GM12891 (cell line): ENCODE measurements around the gene PLP2.

Experiments
- PAX5 ChIP-seq: IDR thresholded peaks from 2 replicates; pipeline ENCODE4 v1.6.1; 2011; ENCODE audit warnings: low read length, moderate library complexity, mild to moderate bottlenecking; ENCODE audit not compliant: insufficient read depth, severe bottlenecking
- POLR2A ChIP-seq: IDR thresholded peaks from 2 replicates; pipeline ENCODE4 v1.6.1; 2011; ENCODE audit warnings: low read depth, low read length, control low read depth

DNA sequence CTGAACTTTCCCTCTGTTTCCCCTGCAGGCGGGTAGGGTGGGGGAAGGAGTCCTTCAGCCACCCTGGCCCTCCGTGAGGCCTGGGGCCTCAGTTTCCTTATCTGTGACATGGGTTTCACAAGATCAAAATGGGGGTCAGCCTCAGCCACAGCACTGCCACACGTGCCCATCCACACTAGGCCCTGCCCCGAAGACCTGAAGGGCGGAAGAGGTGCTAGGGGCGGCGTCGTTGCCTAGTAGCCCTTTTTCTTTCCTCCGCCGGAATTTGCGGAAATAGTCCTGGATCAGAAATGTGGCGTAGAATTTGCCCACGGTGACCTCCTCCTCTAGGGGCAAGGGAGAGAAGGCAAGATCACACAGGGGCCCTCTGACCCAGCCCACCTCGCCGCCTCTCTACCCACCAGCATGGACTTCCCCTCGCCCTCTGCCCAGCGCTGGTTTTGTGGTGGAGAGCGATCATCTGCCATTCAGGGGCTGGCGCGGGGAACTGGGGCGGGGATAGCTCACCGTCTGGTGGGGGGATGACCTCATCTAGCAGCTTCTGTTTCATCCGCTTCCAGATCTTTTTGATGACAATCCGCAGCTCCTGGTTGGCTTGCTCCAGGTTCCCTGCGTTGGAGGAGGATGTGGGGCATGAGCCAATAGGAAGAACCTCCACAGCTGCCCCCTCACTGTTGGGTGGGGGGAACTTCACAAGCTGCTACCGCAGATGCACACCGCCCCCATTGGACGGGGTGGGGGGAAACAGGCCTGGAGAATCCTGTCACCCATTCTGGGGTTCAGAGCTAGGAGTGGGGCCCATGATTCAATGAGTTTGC is 37.9 kb downstream of the PLP2 start:
- TF ChIP-seq PAX5 (no peak), POLR2A (no peak)
